Stomach (tissue), 4 donors: ENCODE results near the gene STOML1.
"Not testable (repeated sequence)": the region's sequence is repeated elsewhere in the genome, so short reads cannot be mapped to it uniquely, and the experiment has no call there.

ENCODE experiments used
- CTCF ChIP-seq, 7 experiments: fragments of 450-650 bp in 4 of 7; fragments of 200-600 bp in 3 of 7; sonication (generic) in 3 of 7; IDR thresholded peaks; one replicate each; pipeline ENCODE4 v1.5.1; 2016 to 2019; ENCODE audit warnings: antibody characterized with exemption in 7 of 7, control low read depth in 2 of 7, mild to moderate bottlenecking in 1 of 7
- POLR2AphosphoS5 ChIP-seq, 3 donors: sonication (generic); formaldehyde crosslinking; IDR thresholded peaks; one replicate each; pipeline ENCODE4 v1.6.1; 2016; ENCODE audit warnings: antibody characterized with exemption in 3 of 3

GRCh38 chr15:73975440-73976125, 16.5 kb downstream of the STOML1 start:
- TF ChIP-seq POLR2AphosphoS5, CTCF (IDR thresholded peaks at IDR 0.05): not testable (repeated sequence)
